NT2/D1 (cell line): ENCODE results near the gene SUSD2.
"Not testable (repeated sequence)": the region's sequence is repeated elsewhere in the genome, so short reads cannot be mapped to it uniquely, and the experiment has no call there.

Experiments
- SUZ12 ChIP-seq: IDR thresholded peaks from 2 replicates; pipeline ENCODE4 v1.6.1; 2011; ENCODE audit not compliant: insufficient read length, insufficient read depth; ENCODE audit errors: extremely low read depth
- YY1 ChIP-seq: IDR thresholded peaks from 2 replicates; pipeline ENCODE4 v1.6.1; 2011; ENCODE audit not compliant: insufficient read length, insufficient read depth
- ZNF274 ChIP-seq: IDR thresholded peaks from 2 replicates; pipeline ENCODE4 v1.6.1; 2011; ENCODE audit warnings: mild to moderate bottlenecking, low read depth, low read length

DNA sequence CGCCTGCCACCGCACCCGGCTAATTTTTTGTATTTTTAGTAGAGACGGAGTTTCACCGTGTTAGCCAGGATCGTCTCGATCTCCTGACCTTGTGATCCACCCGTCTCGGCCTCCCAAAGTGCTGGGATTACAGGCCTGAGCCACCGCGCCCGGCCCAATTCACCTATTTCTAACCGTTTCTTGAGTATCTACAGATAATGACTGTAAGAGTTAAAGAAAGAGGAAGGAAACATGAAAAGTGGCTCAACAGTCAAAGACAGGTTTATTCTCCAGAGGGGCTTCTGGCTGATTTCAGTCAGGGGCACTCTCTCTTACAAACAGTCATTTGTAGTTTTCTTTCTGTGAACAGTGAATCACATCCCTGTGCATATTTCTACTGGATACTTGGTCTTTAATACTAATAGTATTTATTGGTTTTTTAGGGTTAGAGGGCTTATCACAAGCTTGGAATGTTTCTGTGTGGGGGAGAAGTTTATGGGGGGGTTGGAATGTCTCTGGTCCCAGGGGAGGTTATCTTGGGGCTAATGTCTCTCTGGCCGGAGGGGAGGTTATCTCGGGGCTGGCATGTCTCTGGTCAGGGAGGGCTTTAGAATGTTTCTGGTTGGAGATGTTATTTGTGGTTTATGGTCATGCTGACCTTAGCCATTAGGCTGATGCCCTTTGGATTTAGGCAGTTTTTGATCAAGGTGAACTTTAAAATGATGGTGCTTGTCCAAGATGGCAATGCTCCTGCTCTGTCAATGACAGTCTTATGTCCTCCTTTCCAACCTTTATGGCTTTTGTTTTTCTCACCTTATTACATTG is 25.4 kb downstream of the SUSD2 start:
- not testable (repeated sequence) for TF ChIP-seq YY1, ZNF274, SUZ12
